Measurements from ENCODE around the gene MS4A10.

Gene MS4A10

DNA sequence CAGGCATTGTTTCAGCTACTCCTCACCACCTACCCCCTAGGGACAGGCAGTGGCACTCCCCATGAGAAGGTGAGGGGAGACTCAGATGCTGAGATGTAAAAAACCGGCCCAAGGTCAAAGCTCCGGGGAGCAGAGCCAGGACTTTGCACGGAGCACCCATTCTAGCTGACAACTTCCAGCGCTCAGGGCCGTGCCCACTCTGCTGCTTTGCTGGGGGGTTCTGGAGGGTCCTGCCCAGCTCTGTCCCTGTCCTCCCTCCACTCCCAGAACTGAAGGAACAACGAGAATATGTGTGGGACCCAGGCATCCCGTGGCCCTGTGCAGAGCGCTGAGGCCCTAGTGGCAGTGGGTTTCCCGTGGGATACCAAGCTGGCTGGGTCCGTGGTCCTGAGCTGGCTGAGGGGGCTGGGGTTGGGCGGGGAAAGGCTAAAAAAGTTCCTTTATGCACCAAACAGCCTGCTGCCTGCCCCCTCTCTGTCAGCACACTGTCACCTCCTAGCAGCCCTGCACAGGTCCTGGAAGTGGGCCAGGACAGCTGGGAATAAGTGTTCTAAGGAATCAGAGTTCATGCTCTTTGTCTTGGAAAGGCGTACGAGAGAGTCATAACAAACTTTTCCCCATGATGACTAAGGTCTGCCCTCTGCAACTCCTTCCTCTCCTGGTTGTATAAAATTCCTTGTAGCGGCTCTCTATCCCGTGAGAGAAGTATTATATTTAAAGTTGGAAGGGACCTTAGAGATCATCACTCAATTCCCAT, 1.9 kb downstream of the MS4A10 start:
- no peak for DNase-seq (ENCODE audit: low read depth in 1 of 2, low spot score in 1 of 2)

DNA sequence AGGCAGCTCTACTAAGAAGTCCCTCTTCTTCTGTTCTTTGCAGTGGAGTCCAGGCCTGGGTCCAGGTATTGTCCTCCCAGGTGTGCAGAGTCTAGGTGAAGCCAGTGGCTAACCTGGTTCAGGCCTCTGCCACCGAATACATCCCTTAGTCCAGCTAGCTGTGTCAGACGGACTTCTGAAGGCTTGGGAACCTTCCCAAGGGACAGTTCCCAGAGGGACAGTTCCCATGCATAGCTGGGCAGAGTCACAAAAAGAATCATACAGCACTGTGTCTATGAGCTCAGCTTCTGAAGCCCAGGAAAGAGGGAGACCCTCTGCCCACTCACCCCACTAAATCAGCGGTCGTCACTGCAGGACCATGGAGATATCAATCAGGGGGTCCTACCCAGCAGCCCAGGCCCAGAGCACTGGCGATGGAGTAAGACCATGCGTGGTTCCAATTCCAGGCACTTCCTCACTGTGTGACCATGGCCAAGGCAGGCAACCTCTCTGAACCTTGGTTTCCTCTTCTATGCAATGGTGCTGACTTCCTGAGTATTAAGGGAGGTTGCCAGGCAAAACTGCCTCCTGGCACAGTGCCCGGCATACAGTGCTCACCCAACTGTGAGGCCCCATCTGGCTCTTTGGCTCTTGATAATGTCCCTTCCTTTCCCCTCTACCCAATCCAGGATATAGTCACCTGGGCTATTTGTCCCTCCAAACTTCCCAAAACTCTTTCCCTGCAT, 3.4 kb downstream of the MS4A10 start:
- DNase-seq (ENCODE audit: low read depth in 1 of 2, low spot score in 1 of 2), result no peak

DNA sequence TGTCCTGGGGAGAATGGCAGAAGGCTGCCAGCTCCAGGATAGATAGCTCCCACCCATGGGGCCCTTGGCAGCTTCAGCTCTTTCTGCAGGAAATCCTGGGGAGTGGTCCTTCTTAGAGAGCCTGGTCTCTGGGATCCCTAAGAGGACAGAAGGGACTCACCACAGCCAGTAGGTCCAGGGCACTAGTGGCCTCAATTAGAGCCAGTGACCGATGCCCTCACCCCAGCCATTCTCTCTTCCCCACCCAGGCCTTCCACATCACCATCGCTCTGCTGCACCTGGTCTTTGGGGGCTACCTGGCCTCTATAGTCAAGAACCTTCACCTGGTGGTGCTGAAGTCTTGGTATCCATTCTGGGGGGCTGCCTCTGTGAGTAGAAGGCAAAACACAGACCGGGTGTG, 5.6 kb downstream of the MS4A10 start:
- DNase-seq (ENCODE audit: low read depth in 1 of 2, low spot score in 1 of 2), result no peak

DNA sequence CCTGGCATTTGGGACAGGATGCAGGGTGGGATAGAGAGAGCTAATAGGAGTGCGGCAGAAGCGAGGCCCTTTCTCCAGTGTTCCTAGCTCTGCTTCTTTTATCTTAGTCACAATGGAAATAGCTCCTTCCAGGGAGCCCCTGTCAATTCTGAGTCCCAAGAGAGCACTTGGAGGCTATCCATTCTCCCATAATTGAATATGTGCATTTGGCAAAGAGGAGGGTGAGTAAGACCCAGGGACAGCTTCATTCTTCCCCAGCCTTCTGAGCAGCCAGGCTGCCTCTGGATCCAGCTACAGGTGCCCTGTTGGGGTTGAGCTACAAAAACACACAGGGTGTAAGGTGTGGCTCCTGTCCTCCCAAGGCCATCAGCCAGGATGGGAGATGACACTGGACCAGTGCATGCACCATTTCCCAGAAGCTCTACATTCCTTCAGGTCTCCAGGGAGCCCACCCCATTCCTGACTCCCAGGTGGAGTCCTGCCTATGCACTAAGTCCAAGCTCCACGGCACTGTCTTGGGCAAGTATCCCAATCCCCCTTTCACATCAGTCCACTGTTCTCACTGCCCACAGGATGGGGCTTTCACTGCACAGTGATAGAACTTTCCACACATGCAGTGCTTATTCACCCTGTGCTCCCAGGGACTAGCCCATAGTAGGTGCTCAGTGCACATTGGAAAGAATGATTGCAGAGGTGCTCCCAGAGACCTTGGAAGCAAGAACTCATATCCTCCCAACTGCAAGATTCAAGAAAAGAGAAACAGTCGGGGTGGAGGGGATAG, 6.2 kb downstream of the MS4A10 start:
- DNase-seq (ENCODE audit: low read depth in 1 of 2, low spot score in 1 of 2), result no peak

DNA sequence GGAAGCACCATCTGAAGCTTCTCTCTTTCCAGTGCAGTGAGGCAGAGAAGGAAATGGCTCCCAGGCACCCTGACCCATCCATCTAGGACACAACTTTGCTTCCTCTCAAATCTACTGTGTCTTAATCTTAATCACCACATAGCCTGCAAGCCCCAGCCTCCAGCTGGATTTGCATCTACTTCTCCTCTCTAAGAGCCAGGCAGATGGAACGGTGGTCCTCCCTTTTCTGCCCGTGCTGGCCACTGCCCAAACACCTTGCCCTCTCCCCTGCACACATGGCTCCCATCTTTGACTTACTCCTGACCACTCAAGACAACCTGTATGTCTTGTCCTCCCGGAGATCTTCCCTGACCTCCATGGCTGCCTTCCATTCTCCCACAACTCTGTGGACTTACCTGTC, 7.4 kb downstream of the MS4A10 start:
- DNase-seq (ENCODE audit: low read depth in 1 of 2, low spot score in 1 of 2), result no peak

GRCh38 chr11:60795291-60795690, 10.2 kb downstream of the MS4A10 start:
- DNase-seq (ENCODE audit: low read depth in 1 of 2, low spot score in 1 of 2), result no peak

DNA sequence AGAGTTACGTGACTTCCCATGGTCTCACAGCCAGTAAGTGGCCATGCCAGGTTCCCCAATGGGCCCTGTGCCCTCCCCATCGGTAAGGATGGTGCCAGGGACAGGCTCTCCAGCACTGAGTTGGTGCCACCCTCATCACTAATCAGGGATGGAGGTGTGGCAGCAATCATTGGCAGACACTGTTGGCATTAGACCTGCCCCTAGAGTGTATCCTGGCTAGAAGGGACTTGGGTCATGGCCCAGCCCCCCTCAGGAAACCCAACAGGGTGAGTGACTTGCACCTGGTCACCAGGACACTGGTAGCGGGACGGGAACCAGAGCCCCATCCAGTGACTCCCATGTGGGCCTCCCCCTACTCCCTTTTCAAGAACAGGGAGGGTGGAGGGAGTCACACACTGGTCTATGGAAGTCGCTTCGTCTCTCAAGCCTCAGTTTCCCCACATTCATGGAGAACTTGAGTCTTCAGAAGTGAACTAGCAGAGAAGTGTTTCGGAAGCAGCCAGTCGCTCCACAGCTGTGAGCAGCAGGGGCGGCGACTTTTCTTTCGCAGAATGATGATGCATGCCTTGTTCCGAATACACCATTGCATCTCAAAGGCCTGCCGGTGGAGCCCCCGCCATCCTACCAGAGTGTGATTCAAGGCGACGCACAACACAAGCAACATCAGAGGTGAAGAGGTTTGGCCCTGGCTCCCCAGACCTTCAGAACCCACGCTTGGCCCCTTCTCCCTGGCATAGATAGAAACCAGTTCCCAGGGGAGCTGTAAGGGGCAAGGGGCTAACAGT, 12.9 kb downstream of the MS4A10 start:
- no peak for DNase-seq (ENCODE audit: low read depth in 1 of 2, low spot score in 1 of 2)

DNA sequence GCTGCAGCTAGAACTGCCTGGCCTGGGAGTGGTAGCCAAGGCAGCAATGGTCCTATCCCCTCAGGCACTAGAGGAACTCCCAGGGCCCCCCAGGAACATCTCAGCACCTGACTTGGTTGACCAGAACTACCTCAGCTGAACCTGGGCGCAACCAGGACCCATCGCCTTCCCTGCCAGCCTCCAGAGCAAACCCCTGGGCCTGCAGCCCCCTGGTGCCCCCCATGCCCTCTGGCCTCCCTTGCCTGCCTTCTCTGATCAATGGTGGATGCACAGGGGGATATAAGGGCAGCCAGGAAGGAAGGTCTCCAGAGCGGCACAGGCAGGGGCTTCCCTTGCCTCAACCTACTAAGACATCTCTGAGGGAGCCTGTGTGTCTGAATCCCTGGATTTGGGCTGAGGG, 13.5 kb downstream of the MS4A10 start:
- DNase-seq (ENCODE audit: low read depth in 1 of 2, low spot score in 1 of 2), result no peak

DNA sequence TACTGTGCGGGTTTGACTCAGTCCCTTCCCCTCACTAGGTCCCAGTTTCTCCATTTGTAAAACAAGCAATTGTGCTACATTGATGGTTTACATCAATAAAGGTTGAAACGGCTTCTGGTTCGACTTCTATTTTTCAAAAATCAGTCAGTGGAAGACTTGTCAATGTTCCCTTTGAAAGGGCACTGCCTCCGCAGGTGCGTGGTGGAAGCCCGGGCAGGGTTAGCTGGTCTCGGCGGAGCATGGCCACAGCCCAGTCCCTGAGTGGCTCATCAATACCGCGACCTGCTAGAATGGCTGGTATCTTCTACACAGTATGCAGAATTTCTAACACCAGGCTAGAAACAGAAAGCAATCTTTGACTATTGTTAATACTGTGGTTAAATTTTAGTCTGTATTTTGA, 16.1 kb downstream of the MS4A10 start:
- no peak for DNase-seq (ENCODE audit: low read depth in 1 of 2, low spot score in 1 of 2)

- no peak for DNase-seq (ENCODE audit: low read depth in 1 of 2, low spot score in 1 of 2)
Measured at GRCh38 chr11:60803273-60803936, 18.3 kb downstream of the MS4A10 start.

- DNase-seq (ENCODE audit: low read depth in 1 of 2, low spot score in 1 of 2), result no peak
Measured at GRCh38 chr11:60809249-60809648, 24.1 kb downstream of the MS4A10 start.

- DNase-seq (ENCODE audit: low read depth in 1 of 2, low spot score in 1 of 2), result no peak
Measured at GRCh38 chr11:60809691-60810090, 24.6 kb downstream of the MS4A10 start.

DNA sequence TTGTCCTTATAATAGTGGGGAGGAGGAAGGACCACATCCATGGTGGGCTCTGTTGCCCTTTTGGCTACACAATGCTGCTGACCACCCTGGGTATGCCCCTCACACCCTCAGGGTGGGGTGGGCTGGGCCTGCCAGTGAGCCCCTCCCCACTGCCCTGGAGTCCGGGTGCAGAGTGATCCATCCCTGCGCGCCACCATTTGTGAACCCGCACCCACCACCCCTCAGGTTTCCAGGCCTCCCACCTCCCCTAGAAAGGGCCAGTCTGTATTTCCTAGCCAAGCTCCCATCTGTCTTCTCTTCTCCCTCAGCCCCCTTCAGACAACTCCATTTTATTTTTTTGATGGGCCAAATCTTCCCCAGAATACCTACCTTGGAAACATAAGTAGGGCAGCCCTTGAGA, 25.0 kb downstream of the MS4A10 start:
- no peak for DNase-seq (ENCODE audit: low read depth in 1 of 2, low spot score in 1 of 2)

- no peak for DNase-seq (ENCODE audit: low read depth in 1 of 2, low spot score in 1 of 2)
Measured at GRCh38 chr11:60810569-60810968, 25.4 kb downstream of the MS4A10 start.

GRCh38 chr11:60813324-60813723, 28.2 kb downstream of the MS4A10 start:
- no peak for DNase-seq (ENCODE audit: low read depth in 1 of 2, low spot score in 1 of 2)

- no peak for DNase-seq (ENCODE audit: low read depth in 1 of 2, low spot score in 1 of 2)
Measured at GRCh38 chr11:60814112-60814511, 29.0 kb downstream of the MS4A10 start.

GRCh38 chr11:60816590-60817157, 31.5 kb downstream of the MS4A10 start:
- DNase-seq (ENCODE audit: low read depth in 1 of 2, low spot score in 1 of 2), result no peak

GRCh38 chr11:60818057-60818456, 32.9 kb downstream of the MS4A10 start:
- no peak for DNase-seq (ENCODE audit: low read depth in 1 of 2, low spot score in 1 of 2)

- no peak for DNase-seq (ENCODE audit: low read depth in 1 of 2, low spot score in 1 of 2)
Measured at GRCh38 chr11:60821827-60822599, 36.9 kb downstream of the MS4A10 start.

Measured in activated CD4-positive, alpha-beta T cell treated with anti-CD3 and anti-CD28 coated beads, Interleukin-2, amount 50 U/mL, for 24 hours (primary cell).